Loucy (cell line): ENCODE data around the gene PRND.

ENCODE experiments used
- H2AFZ ChIP-seq: fragments of 200-600 bp; sonication (generic); 2 replicates; pipeline ENCODE4 v1.6.0; 2016; ENCODE audit warnings: antibody characterized with exemption, mild to moderate bottlenecking, low read length, moderate library complexity
- H3F3A ChIP-seq: fragments of 200-600 bp; 2 replicates; pipeline ENCODE4 v1.6.0; 2016; ENCODE audit warnings: antibody characterized with exemption, low read depth, mild to moderate bottlenecking
- H3K27me3 ChIP-seq: fragments of 200-600 bp; sonication (generic); 2 replicates; pipeline ENCODE4 v1.6.1; 2014; ENCODE audit warnings: low read length, mild to moderate bottlenecking; ENCODE audit not compliant: insufficient read depth, poor library complexity, severe bottlenecking
- H3K36me3 ChIP-seq: fragments of 200-600 bp; sonication (generic); 2 replicates; pipeline ENCODE4 v1.6.1; 2016; ENCODE audit warnings: low read length; ENCODE audit not compliant: insufficient read depth
- H3K4me1 ChIP-seq: fragments of 200-600 bp; sonication (generic); 2 replicates; pipeline ENCODE4 v1.5.1; 2014; ENCODE audit warnings: low read length, mild to moderate bottlenecking; ENCODE audit not compliant: insufficient read depth, poor library complexity, severe bottlenecking
- H3K4me2 ChIP-seq: fragments of 200-600 bp; sonication (generic); 2 replicates; pipeline ENCODE4 v1.6.0; 2014; ENCODE audit warnings: antibody characterized with exemption, low read length, low read depth, mild to moderate bottlenecking; ENCODE audit not compliant: poor library complexity, severe bottlenecking
- H3K4me3 ChIP-seq: fragments of 200-600 bp; sonication (generic); 2 replicates; pipeline ENCODE4 v1.5.1; 2014; ENCODE audit warnings: low read length, mild to moderate bottlenecking, mixed read lengths; ENCODE audit not compliant: poor library complexity, severe bottlenecking
- H3K79me2 ChIP-seq: fragments of 200-600 bp; sonication (generic); 2 replicates; pipeline ENCODE4 v1.6.1; 2014; ENCODE audit warnings: low read length; ENCODE audit not compliant: insufficient read depth
- H3K9ac ChIP-seq: fragments of 200-600 bp; sonication (generic); 2 replicates; pipeline ENCODE4 v1.6.0; 2014; ENCODE audit warnings: mild to moderate bottlenecking, low read depth, low read length, moderate library complexity; ENCODE audit not compliant: poor library complexity, severe bottlenecking
- H3K9me2 ChIP-seq: fragments of 200-600 bp; sonication (generic); replicated peaks from 2 replicates; pipeline ENCODE4 v1.6.1; 2016; ENCODE audit warnings: low read depth, low read length, mixed read lengths
- H3K9me3 ChIP-seq: fragments of 200-600 bp; sonication (generic); 2 replicates; pipeline ENCODE4 v1.6.1; 2014; ENCODE audit warnings: mild to moderate bottlenecking, antibody characterized with exemption, low read length, low read depth; ENCODE audit not compliant: insufficient read depth
- H4K20me1 ChIP-seq: fragments of 200-600 bp; sonication (generic); 2 replicates; pipeline ENCODE4 v1.6.0; 2014; ENCODE audit warnings: antibody characterized with exemption, low read length, mild to moderate bottlenecking; ENCODE audit not compliant: insufficient read depth, poor library complexity, severe bottlenecking
- CTCF ChIP-seq: fragments of 200-600 bp; sonication (generic); conservative IDR thresholded peaks from 2 replicates; pipeline ENCODE4 v1.5.1; 2014; ENCODE audit warnings: mild to moderate bottlenecking, antibody characterized with exemption, low read length
- EZH2phosphoT487 ChIP-seq: fragments of 200-600 bp; IDR thresholded peaks from 2 replicates; pipeline ENCODE4 v1.6.1; 2018; ENCODE audit warnings: antibody characterized with exemption, mild to moderate bottlenecking, moderate library complexity, borderline replicate concordance

Gene PRND

GRCh38 chr20:4711511-4711910 lies 10.2 kb upstream of the PRND start:
- Histone ChIP-seq H3K4me2 (no peak overlapping the region), H3K4me1 (peaks cover 4% of the 10 kb centered on the region)

GRCh38 chr20:4713401-4713800 lies 8.3 kb upstream of the PRND start:
- H3K27me3 ChIP-seq = no peaks in the 10 kb centered on the region
- H3K79me2 ChIP-seq = no peaks in the 10 kb centered on the region
- no peak overlapping the region for H3K4me2 ChIP-seq
- no peaks in the 10 kb centered on the region for H3F3A ChIP-seq
- H3K9ac ChIP-seq = no peak overlapping the region
- no peaks in the 10 kb centered on the region for H3K9me3 ChIP-seq
- no peaks in the 10 kb centered on the region for H4K20me1 ChIP-seq
- peaks cover 4% of the 10 kb centered on the region for H3K4me1 ChIP-seq
- no peaks in the 10 kb centered on the region for H3K36me3 ChIP-seq
- TF ChIP-seq EZH2phosphoT487 (no peak), CTCF (no peak)
- no peak overlapping the region for H3K4me3 ChIP-seq
- no peak overlapping the region for H2AFZ ChIP-seq
- H3K9me2 ChIP-seq = no peaks in the 10 kb centered on the region

More at GRCh38 chr20:4711511-4711910, 10.2 kb upstream of the PRND start:
- no peak overlapping the region for H3K4me3 ChIP-seq
- H3K36me3 ChIP-seq = no peaks in the 10 kb centered on the region
- H3K9ac ChIP-seq = no peak overlapping the region
- no peaks in the 10 kb centered on the region for H3K27me3 ChIP-seq
- TF ChIP-seq EZH2phosphoT487 (no peak), CTCF (no peak)
- no peaks in the 10 kb centered on the region for H3K9me3 ChIP-seq
- no peaks in the 10 kb centered on the region for H4K20me1 ChIP-seq
- H2AFZ ChIP-seq = peak overlapping the region; percentile 38; the same call in 1 of the 2 replicates
- H3K9me2 ChIP-seq = no peaks in the 10 kb centered on the region
- H3K79me2 ChIP-seq = no peaks in the 10 kb centered on the region
- H3F3A ChIP-seq = no peaks in the 10 kb centered on the region

GRCh38 chr20:4714818-4715217 lies 6.9 kb upstream of the PRND start:
- Histone ChIP-seq H3K79me2 (no peaks in the 10 kb centered on the region), H3K9ac (no peak overlapping the region), H3K27me3 (no peaks in the 10 kb centered on the region), H3K4me1 (peaks cover 4% of the 10 kb centered on the region), H3K4me2 (no peak overlapping the region), H4K20me1 (no peaks in the 10 kb centered on the region), H3K9me2 (no peaks in the 10 kb centered on the region), H3K9me3 (no peaks in the 10 kb centered on the region), H2AFZ (no peak overlapping the region), H3K36me3 (no peaks in the 10 kb centered on the region), H3F3A (no peaks in the 10 kb centered on the region), H3K4me3 (no peak overlapping the region)
- TF ChIP-seq CTCF (no peak), EZH2phosphoT487 (no peak)
